AG09309 (cell line): ENCODE results near the gene IL22RA1.

Experiments
- DNase-seq: peaks from one replicate; pipeline ENCODE4 v3.0.0-alpha.2; 2010; ENCODE audit warnings: low read depth
- H3K4me3 ChIP-seq: 2 replicates; pipeline ENCODE4 v1.5.1; 2011; ENCODE audit warnings: mild to moderate bottlenecking, low read depth, low read length, moderate library complexity; ENCODE audit not compliant: control insufficient read depth
- TF ChIP-seq, protein P1 (sequence below): IDR thresholded peaks from 2 replicates; pipeline ENCODE4 v1.5.1; 2011; ENCODE audit warnings: mild to moderate bottlenecking, low read depth, low read length, inconsistent platforms; ENCODE audit not compliant: insufficient read depth, control insufficient read depth; ENCODE audit errors: missing control alignments

IL22RA1 gene

DNA sequence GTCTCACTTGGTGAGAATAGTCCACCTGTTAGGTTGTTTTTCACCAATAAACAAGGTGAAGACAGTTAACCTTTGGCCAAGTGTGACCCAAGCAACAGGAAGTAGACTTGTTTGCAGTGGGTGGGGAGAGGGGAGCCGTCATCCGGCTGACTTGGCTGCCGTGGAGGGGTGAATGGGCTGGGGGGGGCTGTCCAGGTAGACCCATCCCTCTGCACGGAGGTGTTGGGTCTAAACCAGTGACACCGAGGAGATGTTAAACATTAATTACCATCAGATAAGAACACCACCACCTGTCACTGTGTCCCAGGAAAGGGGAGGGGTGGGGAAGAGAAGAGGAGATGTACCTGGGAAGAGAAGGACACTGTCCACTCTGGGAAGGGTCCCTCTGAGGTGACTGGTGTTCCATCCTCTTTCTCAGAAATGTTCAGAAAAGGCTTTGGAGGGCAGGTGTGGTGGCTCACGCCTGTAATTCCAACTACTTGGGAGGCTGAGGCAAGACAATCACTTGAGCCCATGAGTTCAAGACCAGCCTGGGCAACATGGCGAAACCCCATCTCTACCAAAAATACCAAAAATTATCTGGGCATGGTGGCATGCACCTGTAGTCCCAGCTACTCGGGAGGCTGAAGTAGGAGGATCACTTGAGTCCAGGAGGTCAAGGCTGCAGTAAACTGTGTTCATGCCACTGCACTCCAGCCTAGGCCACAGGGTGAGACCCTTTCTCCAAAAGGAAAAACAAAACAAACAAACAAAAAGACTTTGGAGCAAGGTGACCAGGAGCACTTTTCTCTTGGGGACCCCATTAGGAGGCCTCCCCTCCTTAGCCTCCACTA, 24.3 kb downstream of the IL22RA1 start:
- no peak for DNase-seq
- TF ChIP-seq, protein P1, sequence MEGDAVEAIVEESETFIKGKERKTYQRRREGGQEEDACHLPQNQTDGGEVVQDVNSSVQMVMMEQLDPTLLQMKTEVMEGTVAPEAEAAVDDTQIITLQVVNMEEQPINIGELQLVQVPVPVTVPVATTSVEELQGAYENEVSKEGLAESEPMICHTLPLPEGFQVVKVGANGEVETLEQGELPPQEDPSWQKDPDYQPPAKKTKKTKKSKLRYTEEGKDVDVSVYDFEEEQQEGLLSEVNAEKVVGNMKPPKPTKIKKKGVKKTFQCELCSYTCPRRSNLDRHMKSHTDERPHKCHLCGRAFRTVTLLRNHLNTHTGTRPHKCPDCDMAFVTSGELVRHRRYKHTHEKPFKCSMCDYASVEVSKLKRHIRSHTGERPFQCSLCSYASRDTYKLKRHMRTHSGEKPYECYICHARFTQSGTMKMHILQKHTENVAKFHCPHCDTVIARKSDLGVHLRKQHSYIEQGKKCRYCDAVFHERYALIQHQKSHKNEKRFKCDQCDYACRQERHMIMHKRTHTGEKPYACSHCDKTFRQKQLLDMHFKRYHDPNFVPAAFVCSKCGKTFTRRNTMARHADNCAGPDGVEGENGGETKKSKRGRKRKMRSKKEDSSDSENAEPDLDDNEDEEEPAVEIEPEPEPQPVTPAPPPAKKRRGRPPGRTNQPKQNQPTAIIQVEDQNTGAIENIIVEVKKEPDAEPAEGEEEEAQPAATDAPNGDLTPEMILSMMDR, result no peak
- H3K4me3 ChIP-seq, result no peak overlapping the region

DNA sequence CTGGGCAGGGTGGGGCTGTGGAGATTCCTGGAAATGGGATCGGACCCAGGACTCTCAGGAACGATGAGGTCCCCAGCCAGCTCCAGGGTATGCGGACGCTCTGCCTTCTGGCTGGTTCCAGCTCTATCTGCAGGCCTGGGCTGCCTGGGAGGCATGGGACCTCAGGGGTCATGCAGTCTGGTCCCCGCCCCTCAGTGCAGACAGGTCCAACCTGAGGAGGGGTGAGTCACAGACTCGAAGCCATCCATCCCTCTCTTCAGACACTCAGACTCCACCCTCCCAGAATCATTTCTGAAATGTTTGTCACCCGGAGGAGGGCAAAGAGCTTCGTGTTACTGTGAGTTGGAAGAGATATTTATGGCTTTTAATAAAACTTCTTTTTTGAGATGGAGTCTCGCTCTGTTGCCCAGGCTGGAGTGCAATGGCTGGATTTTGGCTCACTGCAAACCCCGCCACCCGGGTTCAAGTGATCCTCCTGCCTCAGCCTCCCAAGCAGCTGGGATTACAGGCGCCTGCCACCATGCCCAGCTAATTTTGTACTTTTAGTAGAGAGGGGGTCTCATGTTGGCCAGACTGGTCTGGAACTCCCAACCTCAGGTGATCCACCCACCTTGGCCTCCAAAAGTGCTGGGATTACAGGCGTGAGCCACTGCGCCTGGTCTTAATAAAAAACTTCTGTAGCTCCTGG, 25.1 kb downstream of the IL22RA1 start:
- TF ChIP-seq, protein P1, result no peak
- no peak overlapping the region for H3K4me3 ChIP-seq
- DNase-seq, result no peak

DNA sequence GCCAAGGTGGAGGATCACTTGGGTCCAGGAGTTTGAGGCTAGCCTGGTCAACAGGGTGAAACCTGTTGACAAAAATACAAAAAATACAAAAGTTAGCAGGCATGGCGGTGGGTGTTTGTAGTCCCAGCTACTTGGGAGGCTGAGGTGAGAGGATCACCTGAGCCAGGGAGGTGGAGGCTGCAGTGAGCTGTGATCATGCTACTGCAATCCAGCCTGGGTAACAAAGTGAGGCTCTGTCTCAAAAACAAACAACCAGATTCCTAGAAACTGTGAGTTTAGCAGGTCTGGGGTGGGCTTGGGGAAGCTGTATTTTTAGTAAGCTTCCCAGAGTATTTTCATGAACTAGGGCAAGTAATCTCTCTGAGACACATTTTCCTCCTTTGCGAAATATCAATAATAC, 25.8 kb downstream of the IL22RA1 start:
- TF ChIP-seq, protein P1, result no peak
- DNase-seq, result no peak

DNA sequence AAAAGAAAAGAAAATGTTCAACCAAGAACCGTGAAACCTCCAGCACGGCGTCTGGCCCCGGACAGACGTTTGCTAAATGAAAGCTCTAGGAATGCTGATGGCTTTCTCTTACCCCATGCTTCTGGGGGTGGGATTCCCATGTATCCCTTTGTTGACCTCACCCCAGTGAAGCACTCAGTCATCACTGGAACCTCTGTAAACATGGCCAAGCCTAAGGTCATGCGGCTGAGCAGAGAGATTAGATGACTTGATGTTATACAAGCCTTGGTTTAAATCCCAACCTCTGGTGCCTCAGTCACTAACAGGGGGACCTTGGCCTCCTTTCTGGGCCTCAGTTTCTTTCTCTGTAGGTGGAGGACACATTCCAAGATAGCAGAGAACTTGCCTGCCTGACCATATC, 28.2 kb downstream of the IL22RA1 start:
- H3K4me3 ChIP-seq, result no peak overlapping the region
- TF ChIP-seq, protein P1, result no peak
- DNase-seq, result no peak

More for the DNA sequence above, 25.8 kb downstream of the IL22RA1 start:
- H3K4me3 ChIP-seq, result no peak overlapping the region

DNA sequence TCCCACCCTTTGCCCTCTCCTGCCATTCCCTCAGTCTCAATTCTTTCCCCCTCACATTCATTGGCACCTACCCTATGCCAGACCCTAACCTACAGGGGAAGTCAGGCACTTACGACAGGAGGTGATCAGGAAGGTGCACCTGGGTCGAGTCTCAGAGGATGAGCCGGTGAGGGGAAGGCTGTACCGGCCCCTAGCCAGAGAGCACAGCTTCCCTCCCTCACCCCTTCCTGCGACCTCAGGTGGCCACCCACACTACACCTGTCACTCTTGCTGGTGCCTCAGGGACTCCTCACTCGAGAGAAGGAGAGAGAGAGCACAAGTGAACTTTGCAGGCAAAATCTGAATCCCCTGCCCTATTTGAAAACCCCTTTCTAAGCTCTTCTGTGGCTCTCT, 29.3 kb downstream of the IL22RA1 start:
- no peak for DNase-seq
- H3K4me3 ChIP-seq, result no peak overlapping the region
- TF ChIP-seq, protein P1, result no peak

DNA sequence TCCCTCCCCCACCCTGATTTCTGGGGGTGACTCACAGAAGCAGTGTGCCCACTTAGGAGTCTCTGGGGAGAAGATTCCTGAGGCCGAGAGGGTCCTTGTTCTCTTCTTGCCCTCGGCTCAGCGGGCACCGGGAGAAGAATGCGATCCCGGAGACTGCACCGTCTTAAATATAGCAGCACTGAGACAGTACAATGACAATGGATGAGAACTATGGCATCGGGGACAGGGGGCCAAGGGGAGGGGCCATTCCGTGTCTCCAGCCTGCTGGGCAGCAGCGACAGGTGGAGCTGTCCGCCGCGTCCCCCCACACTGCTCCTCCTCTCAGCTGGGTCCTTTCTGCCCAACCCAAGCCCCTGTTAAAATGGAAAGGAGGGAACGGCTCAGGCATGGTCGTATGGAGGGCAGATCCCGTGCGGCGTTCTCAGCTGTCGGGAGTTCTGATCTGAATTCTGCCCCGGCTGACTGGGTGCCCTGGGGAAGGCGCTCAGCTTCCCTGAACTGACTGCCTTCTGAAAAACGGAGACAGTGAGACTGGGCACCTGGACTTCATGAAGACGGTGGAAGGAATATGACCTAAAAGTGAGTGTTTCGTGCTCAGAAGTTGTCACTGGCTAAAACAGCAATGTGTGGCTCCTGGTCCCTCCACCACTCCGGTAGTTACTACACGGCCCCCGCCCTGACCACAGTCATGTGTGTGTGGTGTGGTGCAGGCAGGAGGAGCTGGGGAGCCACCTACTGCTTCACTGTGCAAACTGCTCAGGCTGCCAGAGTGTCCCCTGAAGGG, 30.8 kb downstream of the IL22RA1 start, which contains the start of gene MYOM3:
Gene MYOM3 (minus strand): TSS at position 140 of the 784 bp plus-strand sequence. CDS start 3,499 bp downstream, outside the sequence.
- H3K4me3 ChIP-seq, result no peak within 1 kb of the TSS
- TF ChIP-seq, protein P1, result peak; percentile 80
- DNase-seq, result peak; percentile 42
